RPMI7951 (cell line): ENCODE data around the gene C16orf74. TPM values are rescaled to one million over a fixed set of nuclear protein-coding genes. Genes with fewer than 3 reads are reported as not detected.

ENCODE experiments used
- DNase-seq: peaks from one replicate; pipeline ENCODE4 v3.0.0-alpha.2; 2012; ENCODE audit warnings: low read depth
- total RNA-seq: library from RNA; depleted of rRNA; stranded (reverse); fragments of >200 nt; shearing (Covaris generic); gene quantifications from 2 replicates; pipeline ENCODE4 v1.2.3, GENCODE V29; 2014

C16orf74 gene
- total RNA-seq, 1 experiment from 2014 or later: 6.2 TPM

- DNase-seq: no peak
Observed at GRCh38 chr16:85674828-85675227, 76.1 kb downstream of the C16orf74 start.

GRCh38 chr16:85674418-85674755, 76.5 kb downstream of the C16orf74 start:
- no peak for DNase-seq

- no peak for DNase-seq
Observed at GRCh38 chr16:85673529-85674417, 77.1 kb downstream of the C16orf74 start.

GRCh38 chr16:85670840-85671239, 80.1 kb downstream of the C16orf74 start:
- DNase-seq: no peak

GRCh38 chr16:85668676-85669424, 82.0 kb downstream of the C16orf74 start:
- DNase-seq: no peak

GRCh38 chr16:85667841-85668413, 83.0 kb downstream of the C16orf74 start:
- no peak for DNase-seq

GRCh38 chr16:85667261-85667660, 83.6 kb downstream of the C16orf74 start:
- DNase-seq: no peak

GRCh38 chr16:85665929-85666328, 85.0 kb downstream of the C16orf74 start:
- no peak for DNase-seq

GRCh38 chr16:85665373-85665740, 85.5 kb downstream of the C16orf74 start:
- no peak for DNase-seq

GRCh38 chr16:85664580-85665372, 86.1 kb downstream of the C16orf74 start:
- no peak for DNase-seq

- no peak for DNase-seq
Observed at GRCh38 chr16:85663891-85664321, 87.0 kb downstream of the C16orf74 start.

- no peak for DNase-seq
Observed at GRCh38 chr16:85662976-85663830, 87.7 kb downstream of the C16orf74 start.

- no peak for DNase-seq
Observed at GRCh38 chr16:85662482-85662812, 88.4 kb downstream of the C16orf74 start.

- DNase-seq: no peak
Observed at GRCh38 chr16:85661740-85662481, 89.0 kb downstream of the C16orf74 start.

GRCh38 chr16:85660843-85661739, 89.8 kb downstream of the C16orf74 start:
- no peak for DNase-seq

- peak; percentile 36 for DNase-seq
Observed at GRCh38 chr16:85659805-85660511, 90.9 kb downstream of the C16orf74 start.

GRCh38 chr16:85659336-85659735, 91.6 kb downstream of the C16orf74 start:
- DNase-seq: no peak

- no peak for DNase-seq
Observed at GRCh38 chr16:85658504-85659326, 92.2 kb downstream of the C16orf74 start.
